HCT116 (cell line): Measurements from ENCODE around the gene C19orf85. TPM values are rescaled to one million over a fixed set of nuclear protein-coding genes. Genes with fewer than 3 reads are reported as not detected.

ENCODE experiments used
- ATAC-seq: fragments of 200-7000 bp; cut with Tn5 transposase; 2 replicates; pipeline ENCODE4 v1.9.1; 2020; ENCODE audit warnings: mild to moderate bottlenecking, moderate library complexity
- BruUV-seq: library from RNA; stranded (reverse); fragments of 400-500 nt; replicated peaks from 2 replicates; lab custom pipeline; 2021; lab: Mats Ljungman, UMichigan
- CTCF ChIA-PET: fragments of 300-600 bp; sonication (Branson Sonifier 250); formaldehyde crosslinking; loops from one replicate; lab custom pipeline; 2021; ENCODE audit warnings: antibody characterized with exemption; lab: Charles Lee
- POLR2A ChIA-PET: fragments of 300-600, 350-600 bp; sonication (Branson Sonifier 250); formaldehyde crosslinking; loops from one replicate; lab custom pipeline; 2021; ENCODE audit warnings: antibody characterized with exemption; lab: Charles Lee
- RAD21 ChIA-PET, 2 experiments: fragments of 300-600 bp; sonication (Branson Sonifier 250); formaldehyde crosslinking; loops; one replicate each; lab custom pipeline; 2023; ENCODE audit warnings: low total read pairs in 2 of 2; ENCODE audit not compliant: uncharacterized antibody in 2 of 2, unreplicated experiment in 2 of 2, low non-redundant PET in 1 of 2; lab: Charles Lee
- DNase-seq: peaks from one replicate; pipeline ENCODE4 v3.0.0-alpha.2; 2010; ENCODE audit warnings: low read depth, low spot score
- H2AFZ ChIP-seq: fragments of 200-600 bp; shearing (Covaris generic), sonication (generic); 2 replicates; pipeline ENCODE4 v1.6.1; 2017; ENCODE audit warnings: low read depth, mixed run types, mixed read lengths, antibody characterized with exemption, low read length; ENCODE audit not compliant: poor library complexity, severe bottlenecking
- H3K27ac ChIP-seq: 2 replicates; pipeline ENCODE4 v1.5.1; 2012; ENCODE audit warnings: low read depth, low read length
- H3K27me3 ChIP-seq: fragments of 200-600 bp; sonication (generic); 2 replicates; pipeline ENCODE4 v1.6.1; 2016; ENCODE audit warnings: mixed run types, low read length, mixed read lengths; ENCODE audit not compliant: insufficient read depth
- H3K36me3 ChIP-seq, 2 experiments: fragments of 200-500 bp in 1 of 2; fragments of 200-600 bp in 1 of 2; sonication (Bioruptor generic) in 1 of 2; sonication (generic) in 1 of 2; 2 replicates each; pipeline versions ENCODE4 v1.5.1 to v1.6.1; 2014 to 2016; ENCODE audit warnings: low read length in 2 of 2, inconsistent platforms in 1 of 2, mixed read lengths in 1 of 2, mixed run types in 1 of 2; ENCODE audit not compliant: insufficient read depth in 2 of 2, control insufficient read depth in 1 of 2
- H3K4me1 ChIP-seq, 2 experiments: fragments of 200-600 bp in 1 of 2; sonication (generic) in 1 of 2; 2 replicates each; pipeline versions ENCODE4 v1.5.1 to v1.6.1; 2012 to 2017; ENCODE audit warnings: low read length in 2 of 2, inconsistent platforms in 1 of 2, mild to moderate bottlenecking in 1 of 2, mixed read lengths in 1 of 2, mixed run types in 1 of 2, moderate library complexity in 1 of 2; ENCODE audit not compliant: insufficient read depth in 2 of 2, control insufficient read depth in 1 of 2
- H3K4me2 ChIP-seq: fragments of 200-600 bp; sonication (generic); 2 replicates; pipeline ENCODE4 v1.6.1; 2017; ENCODE audit warnings: mixed run types, low read length, mixed read lengths
- H3K4me3 ChIP-seq, 2 experiments: fragments of 200-600 bp in 1 of 2; sonication (generic) in 1 of 2; replicated peaks in 1 of 2; 2 replicates each; pipeline ENCODE4 v1.5.1; 2011 to 2016; ENCODE audit warnings: low read length in 2 of 2, control low read depth in 1 of 2, low read depth in 1 of 2, mild to moderate bottlenecking in 1 of 2, mixed read lengths in 1 of 2, mixed run types in 1 of 2
- H3K79me2 ChIP-seq: fragments of 200-600 bp; sonication (generic); 2 replicates; pipeline ENCODE4 v1.6.1; 2017; ENCODE audit warnings: mild to moderate bottlenecking, mixed run types, low read length, moderate library complexity, mixed read lengths; ENCODE audit not compliant: insufficient read depth
- H3K9ac ChIP-seq: fragments of 200-600 bp; sonication (generic); 2 replicates; pipeline ENCODE4 v1.6.1; 2016; ENCODE audit warnings: low read length, mixed read lengths
- H3K9me2 ChIP-seq: fragments of 200-600 bp; sonication (generic), shearing (Covaris generic); 2 replicates; pipeline ENCODE4 v1.6.1; 2017; ENCODE audit warnings: mixed run types, mild to moderate bottlenecking, moderate library complexity; ENCODE audit not compliant: insufficient read depth
- H3K9me3 ChIP-seq, 2 experiments: fragments of 200-500 bp in 1 of 2; fragments of 200-600 bp in 1 of 2; sonication (Bioruptor generic) in 1 of 2; sonication (generic) in 1 of 2; 2 replicates each; pipeline ENCODE4 v1.6.1; 2014 to 2017; ENCODE audit warnings: low read length in 2 of 2, mixed read lengths in 2 of 2, inconsistent platforms in 1 of 2, low read depth in 1 of 2, mild to moderate bottlenecking in 1 of 2, mixed run types in 1 of 2, moderate library complexity in 1 of 2; ENCODE audit not compliant: control insufficient read depth in 1 of 2, insufficient read depth in 1 of 2
- H4K20me1 ChIP-seq: fragments of 200-600 bp; sonication (generic), shearing (Covaris generic); 2 replicates; pipeline ENCODE4 v1.6.1; 2017; ENCODE audit warnings: mixed run types, mild to moderate bottlenecking, moderate library complexity; ENCODE audit not compliant: insufficient read depth
- MAX ChIP-seq: IDR thresholded peaks from 2 replicates; pipeline ENCODE4 v1.6.1; 2012
- POLR2A ChIP-seq: IDR thresholded peaks from 2 replicates; pipeline ENCODE4 v1.7.0; 2011; ENCODE audit warnings: borderline replicate concordance; ENCODE audit not compliant: insufficient read depth, insufficient read length; ENCODE audit errors: extremely low read depth
- POLR2AphosphoS5 ChIP-seq: IDR thresholded peaks from 2 replicates; pipeline ENCODE4 v1.6.1; 2011; ENCODE audit warnings: mild to moderate bottlenecking, low read depth, low read length, moderate library complexity
- ZFX ChIP-seq: fragments of 450-650 bp; IDR thresholded peaks from 2 replicates; pipeline ENCODE4 v1.6.1; 2017
- intact Hi-C: fragments of 100-400 bp; cut with micrococcal nuclease; formaldehyde crosslinking; loops from 2 replicates; pipeline ENCODE4 v1.10.0; 2022
- total RNA-seq: library from RNA; stranded (reverse); gene quantifications from one replicate; pipeline ENCODE4 v1.2.1, GENCODE V29; 2021; ENCODE audit not compliant: unreplicated experiment

The C19orf85 gene
- total RNA-seq, 1 experiment from 2014 or later, result 0.34 TPM

GRCh38 chr19:55462722-55463121 is 1.8 kb downstream of the C19orf85 start:
- H3K27me3 ChIP-seq, result no peaks in the 10 kb centered on the region
- peak overlapping the region; percentile 98 for H3K4me2 ChIP-seq
- DNase-seq, result no peak
- H3K27ac ChIP-seq, result no peak overlapping the region
- no peak for ATAC-seq
- peaks cover 14 to 35% of the 10 kb centered on the region in 2 experiments for H3K4me1 ChIP-seq
- no peaks in the 10 kb centered on the region for H3K9me2 ChIP-seq
- peak overlapping the region; percentile 51 to 98; a peak in 2 of 4 replicates for H3K4me3 ChIP-seq
- H3K9me3 ChIP-seq, result no peaks in the 10 kb centered on the region
- BruUV-seq, result no TSS peak
- ChIA-PET CTCF (interaction anchor here (1.5 kb wide), 2 partner anchors 9 to 41 kb away, joined by 3 to 7 read pairs; no protein-coding TSS in a partner anchor), POLR2A (no interaction called here), RAD21 (no interaction called here)
- H3K9ac ChIP-seq, result no peak overlapping the region
- peaks cover 12% of the 10 kb centered on the region; the same call in 1 of the 2 replicates for H3K79me2 ChIP-seq
- no peaks in the 10 kb centered on the region for H4K20me1 ChIP-seq
- H3K36me3 ChIP-seq, result no peaks in the 10 kb centered on the region
- intact Hi-C loops, result no loop called here
- TF ChIP-seq ZFX, result no peak
- 0 out of 2 replicates have a peak, but pooled peaks have one; percentile 4 for TF ChIP-seq MAX
- TF ChIP-seq, all 23 proteins: peak for 1
- no peak overlapping the region for H2AFZ ChIP-seq

- peak overlapping the region; percentile 51 to 98 for H3K4me3 ChIP-seq
- no peaks in the 10 kb centered on the region for H3K36me3 ChIP-seq
- H2AFZ ChIP-seq, result no peak overlapping the region
- intact Hi-C loops, result no loop called here
- no peaks in the 10 kb centered on the region for H3K9me3 ChIP-seq
- peak overlapping the region; percentile 79 for H3K9ac ChIP-seq
- CTCF ChIA-PET, result interaction anchor here (0.6 to 1.5 kb wide), 6 partner anchors 9 to 315 kb away, joined by 3 to 7 read pairs (median 4); partner anchors contain the start of gene ZNF865
- H3K9me2 ChIP-seq, result no peaks in the 10 kb centered on the region
- ATAC-seq (peak; percentile 31), DNase-seq (no peak)
- H3K27ac ChIP-seq, result peak overlapping the region; percentile 60
- H3K4me2 ChIP-seq, result peak overlapping the region; percentile 98
- TF ChIP-seq MAX (0 out of 2 replicates have a peak, but pooled peaks have one; percentile 4), POLR2AphosphoS5 (peak; percentile 52), POLR2A (no peak)
- no peaks in the 10 kb centered on the region for H4K20me1 ChIP-seq
- peaks cover 9 to 29% of the 10 kb centered on the region in 2 experiments for H3K4me1 ChIP-seq
- peaks cover 12% of the 10 kb centered on the region; the same call in 1 of the 2 replicates for H3K79me2 ChIP-seq
- RAD21 ChIA-PET, result interaction anchor here in 1 of 2 experiments (0.9 kb wide), 1 partner anchor 42 kb away, joined by 4 read pairs; no protein-coding TSS in a partner anchor
- TSS peak; percentile 89 for BruUV-seq
- POLR2A ChIA-PET, result interaction anchor here (0.6 to 1.0 kb wide), 6 partner anchors 9 to 55 kb away, joined by 3 to 12 read pairs (median 5); partner anchors contain the start of genes UBE2S and ZNF628
- no peaks in the 10 kb centered on the region for H3K27me3 ChIP-seq
Observed at GRCh38 chr19:55461974-55462626, 2.5 kb downstream of the C19orf85 start.
